Subcutaneous abdominal adipose tissue (tissue), 5 donors: ENCODE data around the gene IL34.

ENCODE experiments used
- H3K27ac ChIP-seq: one replicate; pipeline ENCODE4 v1.7.0; 2013; ENCODE audit warnings: low read depth, mild to moderate bottlenecking, inconsistent platforms, low read length, moderate library complexity
- H3K27me3 ChIP-seq, 5 donors: one replicate each; pipeline ENCODE4 v1.7.0; 2013; ENCODE audit warnings: low read length in 5 of 5, inconsistent platforms in 1 of 5; ENCODE audit not compliant: control insufficient read depth in 5 of 5, insufficient read depth in 4 of 5
- H3K36me3 ChIP-seq, 5 donors: one replicate each; pipeline ENCODE4 v1.7.0; 2013; ENCODE audit warnings: low read length in 5 of 5; ENCODE audit not compliant: control insufficient read depth in 5 of 5, insufficient read depth in 5 of 5
- H3K4me1 ChIP-seq, 5 donors: one replicate each; pipeline ENCODE4 v1.7.0; 2013; ENCODE audit warnings: low read length in 5 of 5, mild to moderate bottlenecking in 3 of 5, moderate library complexity in 1 of 5; ENCODE audit not compliant: control insufficient read depth in 5 of 5, insufficient read depth in 5 of 5
- H3K4me3 ChIP-seq, 5 donors: one replicate each; pipeline ENCODE4 v1.7.0; 2013; ENCODE audit warnings: low read length in 5 of 5, low read depth in 1 of 5
- H3K9ac ChIP-seq, 5 donors: one replicate each; pipeline ENCODE4 v1.7.0; 2013; ENCODE audit warnings: low read length in 5 of 5, mild to moderate bottlenecking in 4 of 5, moderate library complexity in 3 of 5
- H3K9me3 ChIP-seq, 5 donors: one replicate each; pipeline ENCODE4 v1.7.0; 2013; ENCODE audit warnings: low read length in 5 of 5; ENCODE audit not compliant: control insufficient read depth in 5 of 5
- donor health status: healthy.
- donor health status: healthy.
- donor health status: healthy.
- donor health status: healthy.
- donor health status: healthy.

Gene IL34

GRCh38 chr16:70647441-70648359, 1.3 kb downstream of the IL34 start:
- no peaks in the 10 kb centered on the region for H3K27me3 ChIP-seq
- H3K9ac ChIP-seq, result no peak overlapping the region
- no peak overlapping the region for H3K27ac ChIP-seq
- no peaks in the 10 kb centered on the region for H3K9me3 ChIP-seq
- peaks cover 0 to 7% (median 0%) of the 10 kb centered on the region in 5 donors for H3K4me1 ChIP-seq
- H3K36me3 ChIP-seq, result no peaks in the 10 kb centered on the region
- no peak overlapping the region for H3K4me3 ChIP-seq

GRCh38 chr16:70648606-70649005, 2.2 kb downstream of the IL34 start:
- Histone ChIP-seq H3K9me3 (no peaks in the 10 kb centered on the region), H3K36me3 (no peaks in the 10 kb centered on the region), H3K9ac (no peak overlapping the region), H3K27me3 (no peaks in the 10 kb centered on the region), H3K4me1 (peaks cover 0 to 10% (median 3%) of the 10 kb centered on the region in 5 donors), H3K27ac (no peak overlapping the region), H3K4me3 (no peak overlapping the region)

DNA sequence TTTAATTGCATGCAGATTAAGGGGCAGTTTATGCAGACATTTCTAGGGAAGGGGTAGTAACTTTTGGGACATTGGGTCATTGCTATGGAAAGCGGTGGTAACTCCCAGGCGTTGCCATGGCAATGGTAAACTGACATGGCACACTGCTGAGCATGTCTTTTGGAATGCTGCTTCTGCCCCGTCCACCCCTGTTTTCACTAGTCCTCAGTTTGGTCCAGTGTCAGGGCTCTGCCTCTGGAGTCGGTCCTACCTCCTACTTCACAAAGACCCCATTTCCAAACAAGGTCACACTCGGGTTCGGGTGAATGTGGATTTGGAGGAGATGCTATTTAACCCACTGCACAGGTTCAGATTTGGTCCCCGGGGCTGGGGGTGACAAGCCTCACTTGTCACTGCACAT, 2.9 kb downstream of the IL34 start:
- Histone ChIP-seq H3K9ac (no peak overlapping the region), H3K4me1 (peaks cover 0 to 17% (median 9%) of the 10 kb centered on the region in 5 donors), H3K9me3 (no peaks in the 10 kb centered on the region), H3K27ac (no peak overlapping the region), H3K36me3 (no peaks in the 10 kb centered on the region), H3K4me3 (no peak overlapping the region), H3K27me3 (no peaks in the 10 kb centered on the region)

DNA sequence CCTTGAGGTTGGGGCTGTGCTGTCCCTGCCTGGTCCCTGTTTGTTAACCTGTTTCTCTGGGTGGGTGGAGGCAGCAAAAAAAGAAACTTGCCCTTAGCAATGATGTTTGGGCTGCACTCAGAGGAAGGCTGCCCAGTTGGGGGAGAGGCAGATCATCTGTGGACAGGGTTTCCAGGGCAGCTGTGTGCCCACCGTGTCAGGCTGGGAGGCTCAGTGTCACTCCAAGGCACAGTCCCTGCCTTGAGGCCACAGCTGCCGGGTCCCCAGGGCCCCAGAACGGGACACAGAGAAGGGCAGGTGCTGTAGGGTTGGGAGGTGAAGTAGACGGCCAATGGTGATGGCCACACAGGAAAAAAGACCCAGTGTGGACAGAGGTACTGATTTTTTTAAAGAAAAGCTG, 3.9 kb downstream of the IL34 start:
- Histone ChIP-seq H3K36me3 (no peaks in the 10 kb centered on the region), H3K4me3 (no peak overlapping the region), H3K9me3 (no peaks in the 10 kb centered on the region), H3K9ac (peak overlapping the region in 1 of 5 donors; percentile 31), H3K27me3 (no peaks in the 10 kb centered on the region), H3K4me1 (peaks cover 0 to 18% (median 10%) of the 10 kb centered on the region in 5 donors), H3K27ac (no peak overlapping the region)

GRCh38 chr16:70651524-70651923, 5.2 kb downstream of the IL34 start:
- H3K9ac ChIP-seq, result no peak overlapping the region
- H3K4me1 ChIP-seq, result peaks cover 0 to 14% (median 10%) of the 10 kb centered on the region in 5 donors
- H3K9me3 ChIP-seq, result no peaks in the 10 kb centered on the region
- H3K27ac ChIP-seq, result no peak overlapping the region
- no peak overlapping the region for H3K4me3 ChIP-seq
- H3K27me3 ChIP-seq, result no peaks in the 10 kb centered on the region
- H3K36me3 ChIP-seq, result peaks cover 0 to 3% (median 0%) of the 10 kb centered on the region in 5 donors

DNA sequence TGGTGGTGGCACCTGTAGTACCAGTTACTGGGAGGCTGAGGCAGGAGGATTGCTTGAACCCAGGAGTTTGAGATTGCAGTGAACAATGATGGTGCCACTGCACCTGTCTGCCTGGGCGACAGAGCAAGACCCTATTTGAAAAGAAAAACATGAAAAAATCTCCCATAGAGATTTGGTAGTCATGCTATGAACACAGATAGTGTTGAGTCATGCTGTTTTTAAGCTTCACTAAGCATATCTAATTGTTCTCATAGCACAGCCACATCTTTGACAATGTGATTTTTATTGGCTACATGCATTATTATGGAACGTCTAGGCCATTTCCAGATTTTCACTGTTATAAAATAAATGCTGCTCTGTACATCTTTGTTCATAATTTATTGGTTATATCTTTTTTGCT, 6.0 kb downstream of the IL34 start:
- Histone ChIP-seq H3K36me3 (peaks cover 0 to 5% (median 0%) of the 10 kb centered on the region in 5 donors), H3K4me1 (peaks cover 0 to 12% (median 10%) of the 10 kb centered on the region in 5 donors), H3K27ac (no peak overlapping the region), H3K9ac (no peak overlapping the region), H3K27me3 (no peaks in the 10 kb centered on the region), H3K4me3 (no peak overlapping the region), H3K9me3 (no peaks in the 10 kb centered on the region)

GRCh38 chr16:70653406-70653805, 7.0 kb downstream of the IL34 start:
- Histone ChIP-seq H3K4me1 (peaks cover 0 to 12% (median 10%) of the 10 kb centered on the region in 5 donors), H3K36me3 (peaks cover 0 to 5% (median 0%) of the 10 kb centered on the region in 5 donors), H3K4me3 (no peak overlapping the region), H3K27ac (no peak overlapping the region), H3K9ac (no peak overlapping the region), H3K9me3 (no peaks in the 10 kb centered on the region), H3K27me3 (no peaks in the 10 kb centered on the region)

DNA sequence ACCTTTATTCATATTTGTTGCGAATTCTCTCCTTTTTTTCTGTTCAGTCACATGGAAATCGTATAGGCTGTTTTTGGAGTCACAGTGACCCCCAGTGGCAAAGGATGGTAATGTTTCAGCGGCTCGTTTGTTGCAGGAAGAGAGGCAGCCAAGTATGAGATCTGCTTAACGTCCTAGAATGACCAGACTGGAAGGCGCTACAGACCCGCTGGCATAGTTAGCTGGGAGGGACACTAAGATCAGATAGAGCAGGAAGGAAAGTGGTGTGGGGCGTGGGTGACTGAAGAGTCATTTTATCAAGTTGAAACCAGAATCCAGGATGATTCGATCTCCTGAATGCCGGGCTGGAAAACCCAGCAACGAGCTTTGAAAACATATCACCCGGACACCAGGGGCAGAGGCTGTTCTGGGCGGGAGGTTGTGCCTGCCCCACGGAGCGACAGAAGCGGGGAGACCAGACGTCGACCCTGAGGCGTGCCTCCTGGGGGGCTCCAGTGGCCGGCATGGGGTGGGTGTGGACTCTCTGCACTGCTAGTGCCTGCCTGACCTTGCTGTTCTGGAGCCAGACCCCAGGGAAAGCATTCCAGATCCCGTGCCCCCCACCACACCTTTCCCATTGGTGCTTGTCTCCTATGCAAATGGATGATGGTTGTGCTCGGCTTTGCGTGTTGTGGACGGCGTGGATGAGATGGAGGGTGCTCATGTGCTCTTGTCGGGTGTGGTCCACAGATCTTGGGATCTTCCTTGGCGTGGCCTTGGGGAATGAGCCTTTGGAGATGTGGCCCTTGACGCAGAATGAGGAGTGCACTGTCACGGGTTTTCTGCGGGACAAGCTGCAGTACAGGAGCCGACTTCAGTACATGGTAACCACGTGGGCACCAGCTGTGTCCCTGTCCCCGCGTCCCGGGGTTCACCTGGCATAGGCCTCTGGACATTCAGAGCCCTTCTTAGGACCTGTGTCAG, 7.7 kb downstream of the IL34 start:
- Histone ChIP-seq H3K9ac (peak overlapping the region in 2 of 5 donors; percentile 45 to 53), H3K4me1 (peaks cover 0 to 12% (median 10%) of the 10 kb centered on the region in 5 donors), H3K27ac (no peak overlapping the region), H3K4me3 (peak overlapping the region; percentile 28 to 63 (median 47)), H3K36me3 (peaks cover 0 to 5% (median 0%) of the 10 kb centered on the region in 5 donors), H3K27me3 (no peaks in the 10 kb centered on the region), H3K9me3 (no peaks in the 10 kb centered on the region)

DNA sequence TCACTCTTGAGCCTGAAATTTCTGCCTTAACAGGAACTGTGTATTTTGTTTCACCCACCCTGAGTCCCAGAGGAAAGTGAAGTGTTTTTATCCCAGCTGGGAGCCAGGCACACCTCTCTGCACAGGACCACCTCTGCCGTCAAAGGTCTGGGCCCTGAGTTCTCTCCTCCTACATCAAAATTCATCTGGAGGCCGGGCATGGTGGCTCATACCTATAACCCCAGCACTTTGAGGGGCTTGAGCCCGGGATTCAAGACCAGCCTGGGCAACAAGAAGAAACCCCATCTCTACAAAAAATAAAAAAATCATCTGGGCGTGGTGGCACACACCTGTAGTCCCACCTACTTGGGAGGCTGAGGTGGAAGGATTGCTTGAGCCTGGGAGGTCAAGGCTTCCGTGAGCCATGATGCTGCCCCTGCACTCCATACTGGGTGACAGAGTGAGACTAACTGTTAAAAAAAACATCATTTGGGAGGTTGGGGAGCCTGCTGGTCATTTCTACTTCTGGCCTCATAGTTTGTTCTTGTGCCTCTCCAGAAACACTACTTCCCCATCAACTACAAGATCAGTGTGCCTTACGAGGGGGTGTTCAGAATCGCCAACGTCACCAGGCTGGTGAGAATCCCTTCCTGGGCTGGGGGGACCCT, 9.8 kb downstream of the IL34 start:
- H3K27me3 ChIP-seq, result no peaks in the 10 kb centered on the region
- H3K36me3 ChIP-seq, result peaks cover 0 to 7% (median 0%) of the 10 kb centered on the region in 5 donors
- H3K4me1 ChIP-seq, result peaks cover 0 to 12% (median 10%) of the 10 kb centered on the region in 5 donors
- H3K9ac ChIP-seq, result no peak overlapping the region
- H3K27ac ChIP-seq, result no peak overlapping the region
- H3K9me3 ChIP-seq, result no peaks in the 10 kb centered on the region
- no peak overlapping the region for H3K4me3 ChIP-seq
